Measurements from ENCODE around the gene SGSH. TPM values are rescaled to one million over a fixed set of nuclear protein-coding genes. Genes with fewer than 3 reads are reported as not detected.
A peak's percentile ranks its signal among the peaks of the same experiment; 100 is the strongest.

The SGSH gene
- total and polyA plus RNA-seq, 8 donors = 21.4 to 65.2 (median 29.1) TPM

DNA sequence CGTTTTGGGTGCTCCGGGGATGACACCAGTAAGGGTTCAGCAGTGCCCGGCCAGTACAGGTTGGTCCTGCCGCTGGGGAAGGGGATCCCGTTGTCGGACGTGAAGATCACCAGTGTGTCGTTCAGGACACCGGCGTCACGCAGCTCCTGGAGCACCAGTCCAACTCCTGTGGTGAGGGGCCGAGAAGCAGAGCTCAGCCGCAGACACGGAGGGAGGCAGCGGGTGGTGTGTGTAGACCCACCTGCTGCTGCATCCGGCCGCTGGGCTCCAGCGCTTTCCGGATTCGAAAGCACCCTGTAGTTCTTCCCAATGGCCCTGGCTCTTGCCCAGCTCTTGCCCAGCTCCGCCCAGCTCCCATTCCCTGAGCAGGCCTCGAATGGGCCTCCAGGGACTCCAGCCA, 8.0 kb downstream of the SGSH start:
- no peak overlapping the region for H3K4me3 ChIP-seq
- intact Hi-C loops (cut with DNase I) = no loop called here
- FAIRE-seq (no peak), DNase-seq (peak in 2 of 6 donors; percentile 24 to 69), ATAC-seq (no peak)
- peaks cover 0 to 25% (median 10%) of the 10 kb centered on the region in 3 donors for H3K36me3 ChIP-seq
- no peak overlapping the region for H3K27ac ChIP-seq
- TF ChIP-seq, protein P1, sequence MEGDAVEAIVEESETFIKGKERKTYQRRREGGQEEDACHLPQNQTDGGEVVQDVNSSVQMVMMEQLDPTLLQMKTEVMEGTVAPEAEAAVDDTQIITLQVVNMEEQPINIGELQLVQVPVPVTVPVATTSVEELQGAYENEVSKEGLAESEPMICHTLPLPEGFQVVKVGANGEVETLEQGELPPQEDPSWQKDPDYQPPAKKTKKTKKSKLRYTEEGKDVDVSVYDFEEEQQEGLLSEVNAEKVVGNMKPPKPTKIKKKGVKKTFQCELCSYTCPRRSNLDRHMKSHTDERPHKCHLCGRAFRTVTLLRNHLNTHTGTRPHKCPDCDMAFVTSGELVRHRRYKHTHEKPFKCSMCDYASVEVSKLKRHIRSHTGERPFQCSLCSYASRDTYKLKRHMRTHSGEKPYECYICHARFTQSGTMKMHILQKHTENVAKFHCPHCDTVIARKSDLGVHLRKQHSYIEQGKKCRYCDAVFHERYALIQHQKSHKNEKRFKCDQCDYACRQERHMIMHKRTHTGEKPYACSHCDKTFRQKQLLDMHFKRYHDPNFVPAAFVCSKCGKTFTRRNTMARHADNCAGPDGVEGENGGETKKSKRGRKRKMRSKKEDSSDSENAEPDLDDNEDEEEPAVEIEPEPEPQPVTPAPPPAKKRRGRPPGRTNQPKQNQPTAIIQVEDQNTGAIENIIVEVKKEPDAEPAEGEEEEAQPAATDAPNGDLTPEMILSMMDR (IDR thresholded peaks at IDR 0.05) = no peak
- H3K27me3 ChIP-seq = no peaks in the 10 kb centered on the region
- WGBS, 2 donors = 89 to 94% methylated on average over 21 to 22 of the region's 22 CpGs
- no peaks in the 10 kb centered on the region for H3K9me3 ChIP-seq
- no peaks in the 10 kb centered on the region for H3K4me1 ChIP-seq

DNA sequence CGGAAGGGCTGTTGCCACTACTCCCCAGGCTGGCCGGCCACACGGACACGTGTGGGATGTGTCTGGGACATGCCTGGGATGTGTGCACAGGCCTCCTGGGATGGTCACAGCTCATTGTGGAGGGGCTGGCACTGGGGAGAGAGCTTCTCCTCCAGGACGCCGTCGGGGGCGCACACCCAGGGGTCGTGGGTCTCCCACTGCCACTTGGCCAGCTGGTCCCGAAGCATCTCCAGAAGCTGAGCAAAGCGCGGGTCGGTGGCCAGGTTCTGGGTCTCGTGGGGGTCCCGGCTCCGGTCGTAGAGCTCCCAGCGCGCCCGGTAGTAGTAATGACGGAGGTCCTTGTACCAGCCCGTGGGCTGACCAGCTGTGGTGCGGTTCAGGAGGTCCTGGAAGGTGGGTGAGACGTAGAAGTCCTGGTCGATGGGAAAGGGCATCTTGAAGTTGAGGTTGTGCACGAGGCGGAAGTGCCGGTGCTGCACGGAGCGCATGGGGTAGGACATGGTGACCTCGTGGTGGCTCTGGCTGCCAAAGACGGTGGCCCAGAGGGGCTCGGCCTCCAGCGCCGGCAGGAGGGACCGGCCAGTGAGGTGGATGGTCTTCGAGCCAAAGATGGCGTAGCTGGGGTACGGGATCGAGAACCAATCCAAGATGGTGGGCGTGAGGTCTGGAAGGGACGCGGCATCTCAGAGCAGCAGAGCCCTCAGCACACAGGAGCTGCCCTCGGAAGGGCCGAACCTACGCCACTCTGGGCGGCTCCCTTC, 9.6 kb downstream of the SGSH start:
- DNase-seq (peak in 1 of 6 donors; percentile 68), ATAC-seq (no peak), FAIRE-seq (no peak)
- Histone ChIP-seq H3K9me3 (no peaks in the 10 kb centered on the region), H3K27me3 (no peaks in the 10 kb centered on the region), H3K4me3 (no peak overlapping the region), H3K4me1 (no peaks in the 10 kb centered on the region), H3K36me3 (peaks cover 0 to 25% (median 10%) of the 10 kb centered on the region in 3 donors), H3K27ac (no peak overlapping the region)
- intact Hi-C loops (cut with DNase I) = no loop called here
- TF ChIP-seq, protein P1 (IDR thresholded peaks at IDR 0.05) = no peak
- WGBS, 2 donors = 95 to 96% methylated on average over 47 of the region's 47 CpGs

DNA sequence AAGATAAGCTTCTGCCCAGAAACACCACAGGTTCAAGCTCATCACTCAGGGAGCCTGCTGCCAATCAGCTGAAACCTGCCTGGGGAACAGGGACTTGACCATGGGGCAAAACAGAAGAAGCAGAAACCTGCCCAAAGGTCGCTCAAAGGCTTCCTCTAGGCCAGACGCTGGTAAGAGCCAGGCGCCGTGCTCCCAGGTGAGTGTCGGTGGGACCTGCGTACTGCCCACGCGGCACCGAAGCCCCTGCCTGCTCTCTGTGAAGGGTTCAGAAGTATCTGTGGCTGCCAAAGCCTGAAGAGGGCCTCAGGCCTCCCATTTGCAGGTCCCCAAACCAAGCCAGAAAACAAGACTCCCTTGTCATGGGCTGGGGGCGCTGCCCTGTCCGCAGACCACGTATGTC, 10.4 kb downstream of the SGSH start:
- Histone ChIP-seq H3K4me1 (no peaks in the 10 kb centered on the region), H3K27me3 (no peaks in the 10 kb centered on the region), H3K36me3 (peaks cover 0 to 25% (median 10%) of the 10 kb centered on the region in 3 donors), H3K4me3 (no peak overlapping the region), H3K27ac (no peak overlapping the region), H3K9me3 (no peaks in the 10 kb centered on the region)
- intact Hi-C loops (cut with DNase I) = no loop called here
- FAIRE-seq (no peak), ATAC-seq (no peak), DNase-seq (peak in 1 of 6 donors; percentile 27)
- WGBS, 2 donors = 88 to 91% methylated on average over 12 of the region's 12 CpGs
- TF ChIP-seq, protein P1 (IDR thresholded peaks at IDR 0.05) = no peak

DNA sequence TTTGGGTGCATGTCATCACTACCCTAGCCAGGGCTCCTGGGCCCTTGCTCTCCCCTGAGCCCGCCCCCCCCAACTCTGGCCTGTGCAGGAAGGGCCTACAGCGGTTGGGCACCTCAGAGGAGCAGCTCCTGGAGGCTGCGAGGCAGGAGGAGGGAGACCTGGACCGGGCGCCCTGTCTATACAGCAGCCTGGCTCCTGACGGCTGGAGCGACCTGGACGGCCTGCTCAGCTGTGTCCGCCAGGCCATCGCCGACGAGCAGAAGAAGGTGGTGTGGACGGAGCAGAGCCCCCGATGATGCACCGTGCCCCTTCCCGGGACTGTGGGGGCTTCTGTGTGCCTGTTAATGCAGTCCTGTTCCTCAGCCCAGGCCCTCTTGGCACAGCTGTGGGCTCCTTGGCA, 12.1 kb downstream of the SGSH start:
- H3K9me3 ChIP-seq = no peaks in the 10 kb centered on the region
- no peak overlapping the region for H3K4me3 ChIP-seq
- H3K27ac ChIP-seq = no peak overlapping the region
- H3K36me3 ChIP-seq = peaks cover 0 to 25% (median 10%) of the 10 kb centered on the region in 3 donors
- TF ChIP-seq, protein P1 (IDR thresholded peaks at IDR 0.05) = no peak
- 94 to 98% methylated on average over 16 of the region's 16 CpGs for WGBS, 2 donors
- no peaks in the 10 kb centered on the region for H3K4me1 ChIP-seq
- ATAC-seq = no peak
- DNase-seq = no peak
- intact Hi-C loops (cut with DNase I) = no loop called here
- H3K27me3 ChIP-seq = no peaks in the 10 kb centered on the region
- FAIRE-seq = no peak

DNA sequence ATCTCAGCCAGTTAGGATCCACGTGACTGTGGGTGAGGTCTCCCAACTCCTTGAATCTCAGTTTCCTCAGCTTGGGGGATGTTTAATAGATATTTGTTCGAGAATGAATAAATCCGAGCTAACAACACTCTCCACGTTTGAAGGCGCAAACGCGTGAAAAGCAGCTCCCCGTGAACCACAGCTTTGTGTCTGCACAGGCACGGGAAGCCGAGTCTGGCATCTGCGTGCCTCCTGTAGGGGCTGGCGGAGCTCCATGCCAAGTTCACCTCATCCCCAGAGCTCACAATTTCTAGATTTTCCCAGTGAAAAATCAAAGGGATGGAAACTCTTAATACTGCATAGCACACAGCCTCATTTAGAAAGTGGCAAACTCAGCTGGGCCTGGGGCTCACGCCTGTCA, 14.3 kb downstream of the SGSH start:
- WGBS, 2 donors = 89 to 92% methylated on average over 13 of the region's 13 CpGs
- peaks cover 0 to 12% (median 0%) of the 10 kb centered on the region in 3 donors for H3K36me3 ChIP-seq
- H3K4me1 ChIP-seq = no peaks in the 10 kb centered on the region
- ATAC-seq = no peak
- no peaks in the 10 kb centered on the region for H3K9me3 ChIP-seq
- DNase-seq = no peak
- no peaks in the 10 kb centered on the region for H3K27me3 ChIP-seq
- FAIRE-seq = no peak
- intact Hi-C loops (cut with DNase I) = no loop called here
- no peak overlapping the region for H3K4me3 ChIP-seq
- H3K27ac ChIP-seq = no peak overlapping the region
- TF ChIP-seq, protein P1 (IDR thresholded peaks at IDR 0.05) = no peak

Measured in pancreas (tissue), 10 donors.